G401.6 (cell line): ENCODE results near the gene IL21R.

ENCODE experiments used
- FAIRE-seq: peaks from 2 replicates; lab custom pipeline; 2012; peaks lifted over from hg19 to GRCh38; lab: Jason Lieb, UNC

IL21R gene

GRCh38 chr16:27401768-27402568, at the start of gene IL21R:
IL21R (plus strand) TSS chr16:27402174; CDS start chr16:27430072, 27,898 bp downstream.
- no peak for FAIRE-seq

- no peak for FAIRE-seq
These were observed 48.1 kb upstream of the IL21R start for GRCh38 chr16:27353853-27354252.

- FAIRE-seq: no peak
These were observed 46.4 kb upstream of the IL21R start for GRCh38 chr16:27355610-27356009.

GRCh38 chr16:27356794-27357193, 45.2 kb upstream of the IL21R start:
- no peak for FAIRE-seq

GRCh38 chr16:27359051-27359450, 42.9 kb upstream of the IL21R start:
- FAIRE-seq: no peak

- no peak for FAIRE-seq
These were observed 42.4 kb upstream of the IL21R start for GRCh38 chr16:27359615-27360014.

- FAIRE-seq: no peak
These were observed 40.0 kb upstream of the IL21R start for GRCh38 chr16:27361987-27362386.

- FAIRE-seq: no peak
These were observed 39.3 kb upstream of the IL21R start for GRCh38 chr16:27362570-27363245.

- FAIRE-seq: no peak
These were observed 38.7 kb upstream of the IL21R start for GRCh38 chr16:27363246-27363632.

GRCh38 chr16:27363797-27364196, 38.2 kb upstream of the IL21R start:
- FAIRE-seq: no peak

GRCh38 chr16:27364493-27365141, 37.4 kb upstream of the IL21R start:
- no peak for FAIRE-seq

GRCh38 chr16:27365142-27366089, 36.6 kb upstream of the IL21R start:
- FAIRE-seq: no peak

- no peak for FAIRE-seq
These were observed 35.1 kb upstream of the IL21R start for GRCh38 chr16:27366687-27367460.

GRCh38 chr16:27367461-27368357, 34.3 kb upstream of the IL21R start:
- no peak for FAIRE-seq

GRCh38 chr16:27368358-27368722, 33.6 kb upstream of the IL21R start:
- no peak for FAIRE-seq

- FAIRE-seq: no peak
These were observed 32.2 kb upstream of the IL21R start for GRCh38 chr16:27369806-27370205.

- FAIRE-seq: no peak
These were observed 31.7 kb upstream of the IL21R start for GRCh38 chr16:27370318-27370717.

- no peak for FAIRE-seq
These were observed 28.7 kb upstream of the IL21R start for GRCh38 chr16:27373312-27373711.

- FAIRE-seq: no peak
These were observed 27.7 kb upstream of the IL21R start for GRCh38 chr16:27374221-27374803.
